Muscle layer of duodenum (tissue), 2 donors: ENCODE data around the gene POM121C.
"Not testable (repeated sequence)": the region's sequence is repeated elsewhere in the genome, so short reads cannot be mapped to it uniquely, and the experiment has no call there.

Experiments
- H3K27ac ChIP-seq: one replicate; pipeline ENCODE4 v1.7.0; 2013; ENCODE audit warnings: mild to moderate bottlenecking, low read length
- H3K27me3 ChIP-seq: one replicate; pipeline ENCODE4 v1.7.0; 2013; ENCODE audit warnings: low read depth, mild to moderate bottlenecking, control low read depth, low read length
- H3K36me3 ChIP-seq, 2 donors: one replicate each; pipeline ENCODE4 v1.7.0; 2013; ENCODE audit warnings: low read length in 2 of 2, control low read depth in 1 of 2, mild to moderate bottlenecking in 1 of 2; ENCODE audit not compliant: insufficient read depth in 2 of 2, control insufficient read depth in 1 of 2
- H3K4me1 ChIP-seq, 2 donors: one replicate each; pipeline ENCODE4 v1.7.0; 2013; ENCODE audit warnings: low read length in 2 of 2, mild to moderate bottlenecking in 2 of 2, control low read depth in 1 of 2, moderate library complexity in 1 of 2; ENCODE audit not compliant: insufficient read depth in 2 of 2, control insufficient read depth in 1 of 2
- H3K4me3 ChIP-seq, 2 donors: one replicate each; pipeline ENCODE4 v1.7.0; 2013; ENCODE audit warnings: low read length in 2 of 2, low read depth in 1 of 2, mild to moderate bottlenecking in 1 of 2
- H3K9me3 ChIP-seq, 2 donors: one replicate each; pipeline ENCODE4 v1.7.0; 2013; ENCODE audit warnings: low read length in 2 of 2, control low read depth in 1 of 2, mild to moderate bottlenecking in 1 of 2; ENCODE audit not compliant: control insufficient read depth in 1 of 2
- donor health status: healthy.

POM121C gene

DNA sequence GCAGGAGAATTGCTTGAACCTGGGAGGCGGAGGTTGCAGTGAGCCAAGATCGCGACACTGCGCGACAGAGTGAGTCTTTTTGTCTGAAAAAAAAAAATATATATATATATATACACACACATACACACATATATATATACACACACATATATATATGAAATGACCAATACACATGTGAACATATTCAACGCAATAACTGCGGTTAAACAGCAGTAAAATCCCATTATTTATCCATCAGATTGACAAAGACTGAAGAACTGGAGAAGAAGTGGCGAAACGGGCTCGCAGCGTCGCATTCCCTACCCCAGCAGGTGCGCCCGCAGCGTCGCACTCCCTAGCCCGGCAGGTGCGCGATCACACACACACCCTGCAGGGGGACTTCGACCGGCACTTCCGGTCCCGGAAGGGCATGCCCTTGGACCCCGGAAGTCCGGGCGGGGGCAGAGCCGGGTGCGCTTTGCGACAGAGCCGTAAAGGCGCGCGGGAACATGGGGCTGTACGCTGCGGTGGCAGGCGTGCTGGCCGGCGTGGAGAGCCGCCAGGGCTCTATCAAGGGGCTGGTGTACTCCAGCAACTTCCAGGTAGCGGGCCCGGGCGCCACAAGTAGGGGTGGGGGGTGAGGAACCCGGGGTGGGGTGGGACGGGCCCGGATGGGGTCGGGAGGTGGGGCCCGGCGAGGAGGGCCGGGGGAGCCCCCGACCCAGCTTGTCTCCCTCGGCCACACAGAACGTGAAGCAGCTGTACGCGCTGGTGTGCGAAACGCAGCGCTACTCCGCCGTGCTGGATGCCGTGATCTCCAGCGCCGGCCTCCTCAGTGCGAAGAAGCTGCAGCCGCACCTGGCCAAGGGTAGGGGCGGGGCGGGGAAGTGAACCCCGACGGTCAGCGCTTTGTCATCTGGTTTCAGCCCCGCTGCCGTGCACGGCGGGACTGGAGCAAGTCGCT is 75.9 kb downstream of the POM121C start:
- H3K27me3 ChIP-seq, H3K36me3 ChIP-seq, H3K4me1 ChIP-seq, H3K4me3 ChIP-seq, H3K27ac ChIP-seq, H3K9me3 ChIP-seq: not testable (repeated sequence)

DNA sequence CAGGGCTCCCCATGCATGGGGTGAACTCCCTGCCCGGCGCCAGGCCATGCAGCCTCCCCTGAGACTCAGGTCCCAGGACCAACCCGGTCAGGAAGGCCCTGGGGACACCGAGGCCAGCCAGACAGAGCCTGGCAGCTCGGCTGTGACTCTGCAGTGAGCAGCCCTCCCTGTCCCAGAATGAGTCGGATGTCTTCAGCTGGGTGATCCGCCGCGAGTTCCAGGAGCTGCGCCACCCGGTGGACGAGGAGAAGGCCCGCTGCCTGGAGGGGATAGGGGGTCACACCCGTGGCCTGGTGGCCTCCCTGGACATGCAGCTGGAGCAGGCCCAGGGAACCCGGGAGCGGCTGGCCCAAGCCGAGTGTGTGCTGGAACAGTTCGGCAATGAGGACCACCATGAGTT is 81.4 kb downstream of the POM121C start:
- not testable (repeated sequence) for H3K9me3 ChIP-seq, H3K4me3 ChIP-seq, H3K27ac ChIP-seq, H3K27me3 ChIP-seq, H3K36me3 ChIP-seq, H3K4me1 ChIP-seq

DNA sequence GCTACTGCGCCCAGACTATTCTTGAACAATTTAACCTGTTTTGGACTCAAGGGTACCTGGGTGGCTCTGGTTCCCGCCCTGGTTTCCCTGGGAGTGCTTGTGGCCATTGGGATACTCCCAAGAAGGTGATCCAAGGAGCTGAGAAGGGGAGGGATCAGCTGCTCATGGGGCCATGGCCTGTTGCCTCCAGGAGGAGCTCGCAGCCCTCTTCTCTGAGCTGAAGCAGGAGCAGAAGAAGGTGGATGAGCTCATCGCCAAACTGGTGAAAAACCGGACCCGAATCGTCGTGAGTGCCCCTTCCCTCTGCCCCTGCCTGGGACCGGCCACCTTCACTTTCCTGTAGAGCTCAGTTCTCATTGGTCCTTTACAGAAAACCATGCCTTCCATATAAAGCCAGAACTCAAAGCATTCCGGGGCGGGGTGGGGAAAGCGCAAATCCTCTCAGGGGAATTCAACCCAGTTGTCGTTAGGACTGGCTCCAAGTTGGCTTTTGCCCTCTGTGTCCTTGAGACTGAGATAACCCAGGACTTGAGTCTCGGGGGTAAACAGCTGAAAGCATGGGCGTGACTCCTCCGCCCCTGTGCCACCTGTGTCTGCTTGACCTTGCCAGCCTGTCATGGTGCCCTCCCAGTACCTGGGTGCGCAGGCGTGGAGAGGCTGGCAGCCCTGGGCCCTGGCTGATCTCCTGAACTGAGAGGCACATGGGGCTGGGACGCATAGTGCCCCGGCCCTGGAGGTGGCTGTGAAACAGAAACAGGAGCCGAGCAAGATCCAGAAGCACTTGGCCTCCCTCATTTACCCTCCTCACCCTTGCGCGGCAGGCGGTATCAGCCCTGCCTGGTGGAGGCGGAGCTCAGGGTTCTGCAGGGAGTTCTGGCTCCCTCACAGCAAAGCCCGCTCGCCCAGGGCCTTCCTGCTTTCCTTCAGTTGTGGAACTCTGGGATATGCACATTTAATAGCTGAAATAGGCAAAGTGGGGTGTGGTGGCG is 82.3 kb downstream of the POM121C start:
- H3K36me3 ChIP-seq, H3K27me3 ChIP-seq, H3K4me3 ChIP-seq, H3K4me1 ChIP-seq, H3K27ac ChIP-seq, H3K9me3 ChIP-seq: not testable (repeated sequence)

DNA sequence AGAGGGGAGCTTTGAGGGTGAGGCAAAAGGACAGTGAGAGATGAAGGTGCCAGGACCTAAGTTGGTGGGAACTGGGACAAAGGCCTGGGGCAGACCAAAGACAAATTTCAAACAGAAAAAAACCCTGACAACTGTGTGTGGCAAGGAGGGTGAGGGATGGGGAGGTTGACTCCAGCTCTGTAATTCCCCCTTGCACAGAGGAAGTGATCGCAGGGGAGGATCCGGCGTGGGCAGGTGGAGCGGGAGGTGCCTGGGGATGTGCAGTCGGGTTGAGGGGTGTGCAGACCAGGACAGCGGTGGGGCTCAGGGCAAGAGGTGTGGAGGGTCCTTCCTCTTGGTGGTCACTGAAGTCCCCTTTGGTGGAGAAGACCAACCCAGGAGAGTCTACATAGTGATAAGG is 85.5 kb downstream of the POM121C start:
- H3K4me1 ChIP-seq, H3K36me3 ChIP-seq, H3K27ac ChIP-seq: not testable (repeated sequence)

DNA sequence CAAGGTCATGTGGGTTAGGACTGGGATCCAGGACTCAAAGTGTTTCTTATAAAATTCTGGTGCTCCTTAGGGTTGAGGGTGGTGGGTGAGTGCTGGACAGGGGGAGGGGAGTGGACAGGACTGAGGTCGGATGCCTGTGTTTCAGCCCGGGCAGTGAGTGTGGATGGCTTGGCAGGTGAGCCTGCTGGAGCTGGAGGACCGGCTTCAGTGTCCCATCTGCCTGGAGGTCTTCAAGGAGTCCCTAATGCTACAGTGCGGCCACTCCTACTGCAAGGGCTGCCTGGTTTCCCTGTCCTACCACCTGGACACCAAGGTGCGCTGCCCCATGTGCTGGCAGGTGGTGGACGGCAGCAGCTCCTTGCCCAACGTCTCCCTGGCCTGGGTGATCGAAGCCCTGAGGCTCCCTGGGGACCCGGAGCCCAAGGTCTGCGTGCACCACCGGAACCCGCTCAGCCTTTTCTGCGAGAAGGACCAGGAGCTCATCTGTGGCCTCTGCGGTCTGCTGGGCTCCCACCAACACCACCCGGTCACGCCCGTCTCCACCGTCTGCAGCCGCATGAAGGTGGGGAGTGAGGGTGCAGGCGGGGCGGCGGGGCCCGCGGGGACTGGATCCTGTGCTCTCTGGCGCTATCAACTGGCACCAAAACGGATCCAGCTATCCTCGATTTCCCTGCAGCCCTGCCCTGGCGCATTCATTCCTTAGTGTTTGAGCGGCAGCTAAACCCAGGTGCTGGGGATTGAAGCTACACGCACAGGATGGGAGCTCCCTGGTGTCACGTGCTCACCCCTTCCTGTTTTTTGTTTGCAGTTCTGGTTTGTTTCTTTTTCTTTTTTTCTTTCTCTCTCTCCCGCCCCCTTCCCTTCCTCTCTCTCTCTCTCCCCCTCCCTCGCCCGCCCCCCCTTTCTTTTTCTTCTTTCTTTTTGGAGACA is 87.1 kb downstream of the POM121C start:
- H3K36me3 ChIP-seq, H3K27me3 ChIP-seq, H3K4me3 ChIP-seq, H3K9me3 ChIP-seq, H3K4me1 ChIP-seq, H3K27ac ChIP-seq: not testable (repeated sequence)

More for the DNA sequence above, 85.5 kb downstream of the POM121C start:
- not testable (repeated sequence) for H3K4me3 ChIP-seq, H3K9me3 ChIP-seq, H3K27me3 ChIP-seq

DNA sequence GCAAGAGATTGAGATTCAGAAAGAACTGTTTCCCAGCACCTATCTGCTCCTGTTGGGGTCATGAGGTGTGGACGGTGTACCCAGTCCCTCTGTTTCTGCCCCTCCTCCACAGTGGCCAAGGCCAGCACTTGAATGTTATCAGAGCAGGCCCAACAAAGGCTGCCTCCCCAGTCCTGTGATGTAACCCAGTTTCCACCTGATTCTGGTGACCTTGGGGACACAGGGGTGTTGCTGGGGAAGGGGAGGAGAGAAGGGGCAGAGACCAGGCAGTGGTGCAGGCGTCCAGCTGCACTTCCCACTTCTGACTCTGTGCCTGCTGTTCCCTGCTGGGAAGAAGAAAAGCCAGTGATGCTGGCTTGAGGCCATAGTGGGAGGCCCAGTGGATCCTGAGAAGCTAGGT is 88.2 kb downstream of the POM121C start:
- not testable (repeated sequence) for H3K27ac ChIP-seq, H3K4me1 ChIP-seq, H3K27me3 ChIP-seq, H3K36me3 ChIP-seq, H3K9me3 ChIP-seq, H3K4me3 ChIP-seq

DNA sequence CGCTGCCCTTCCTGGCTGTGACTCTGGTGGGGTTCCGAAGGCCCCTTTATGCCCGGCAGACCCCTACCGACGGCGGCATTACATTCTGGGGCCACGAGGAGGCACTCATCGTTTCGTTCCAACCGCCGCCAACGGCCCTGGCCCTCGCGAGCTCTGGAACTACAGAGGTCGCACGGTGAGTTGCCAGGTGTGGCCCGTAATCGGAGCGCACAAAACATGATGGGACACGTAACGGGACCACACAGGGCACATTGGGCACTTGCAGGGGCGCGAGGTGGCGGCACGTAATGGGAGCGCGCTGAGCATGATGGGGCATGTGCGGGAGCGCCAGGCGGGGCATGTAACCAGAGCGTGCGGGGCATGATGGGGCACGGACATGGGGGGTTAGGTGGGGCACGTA is 90.8 kb downstream of the POM121C start, which contains the start of gene TRIM73:
Gene TRIM73 (plus strand): TSS at position 301 of the 400 bp plus-strand sequence. CDS start 3,305 bp downstream, outside the sequence.
- H3K27me3 ChIP-seq, H3K9me3 ChIP-seq, H3K27ac ChIP-seq, H3K36me3 ChIP-seq, H3K4me3 ChIP-seq, H3K4me1 ChIP-seq: not testable (repeated sequence)

DNA sequence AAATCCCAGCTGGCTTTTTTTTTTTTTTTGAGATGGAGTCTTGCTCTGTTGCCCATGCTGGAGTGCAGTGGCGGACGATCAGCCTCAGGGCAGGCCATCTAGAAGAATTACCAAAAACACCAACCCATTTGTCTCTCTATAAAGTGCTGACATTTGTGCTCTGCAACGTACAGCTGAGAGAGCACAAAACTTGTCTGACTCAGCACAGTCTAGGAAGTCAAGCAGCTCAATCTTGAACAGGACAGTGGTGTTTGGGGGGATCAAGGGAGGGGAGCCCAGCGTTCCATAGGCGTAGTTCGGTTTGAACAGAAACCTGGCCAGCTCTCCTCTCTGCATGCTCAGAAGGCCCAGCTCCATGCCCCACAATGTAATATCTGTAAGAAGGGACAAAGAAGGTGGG is 92.9 kb downstream of the POM121C start:
- not testable (repeated sequence) for H3K36me3 ChIP-seq, H3K4me1 ChIP-seq, H3K9me3 ChIP-seq, H3K4me3 ChIP-seq, H3K27ac ChIP-seq, H3K27me3 ChIP-seq

DNA sequence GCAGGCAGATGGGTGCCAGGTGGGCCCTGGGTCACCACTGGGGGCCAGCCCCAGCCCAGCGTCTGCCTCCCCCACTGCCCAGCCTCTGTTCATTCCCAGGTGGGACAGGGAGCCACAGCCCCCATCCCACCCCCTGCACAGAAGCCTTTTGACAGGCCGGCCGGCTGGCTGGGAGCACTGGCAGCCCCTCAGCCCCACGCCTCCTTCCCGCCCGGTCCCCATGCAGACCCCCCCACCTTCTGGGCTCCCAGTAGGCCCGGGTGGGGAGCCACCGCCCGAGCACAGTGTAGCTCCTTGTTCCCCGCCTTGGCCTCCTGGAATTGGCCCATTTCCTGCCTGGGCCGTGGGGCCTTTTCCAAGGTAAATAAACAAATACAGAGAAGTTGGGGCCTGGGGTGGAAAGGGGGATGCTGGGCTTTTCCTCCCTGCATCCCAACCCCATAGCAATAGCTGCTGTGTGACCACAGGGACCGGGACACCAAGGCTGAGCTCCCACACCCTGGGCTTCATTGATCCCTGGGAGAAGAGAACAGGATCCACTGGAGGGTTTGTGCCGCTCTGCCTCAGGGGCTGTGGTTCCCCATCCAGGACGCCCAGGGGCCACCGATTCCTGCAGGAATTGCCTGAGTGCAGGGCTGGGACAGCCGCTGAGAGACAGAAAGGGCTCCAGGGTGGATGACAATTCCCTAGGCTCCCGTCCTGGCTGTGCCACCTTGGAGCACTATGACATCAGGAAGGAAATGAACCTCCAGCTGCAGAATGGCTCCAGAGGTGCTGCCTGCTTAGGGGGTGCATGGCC is 111.4 kb downstream of the POM121C start:
- H3K4me3 ChIP-seq, H3K36me3 ChIP-seq, H3K9me3 ChIP-seq, H3K4me1 ChIP-seq, H3K27ac ChIP-seq, H3K27me3 ChIP-seq: not testable (repeated sequence)

DNA sequence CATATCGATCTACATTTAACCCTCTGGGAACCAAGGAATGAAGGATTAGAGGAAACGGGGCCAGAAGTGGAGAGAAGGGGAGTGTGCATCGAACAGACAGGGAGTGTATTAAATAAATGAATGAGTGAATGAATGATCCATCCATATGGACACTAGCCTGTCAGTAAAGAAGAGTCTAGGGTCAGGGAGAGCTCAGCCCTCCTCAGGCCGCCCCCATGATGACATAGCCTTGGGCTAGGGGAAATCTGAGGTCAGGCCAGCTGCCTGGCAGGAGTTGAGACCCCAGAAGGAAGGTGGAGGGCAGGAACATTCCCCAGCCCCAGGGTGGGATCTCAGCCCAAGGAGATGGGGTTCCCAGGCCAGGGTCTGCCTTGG is 112.0 kb downstream of the POM121C start:
- H3K4me3 ChIP-seq, H3K36me3 ChIP-seq, H3K9me3 ChIP-seq, H3K27ac ChIP-seq, H3K27me3 ChIP-seq, H3K4me1 ChIP-seq: not testable (repeated sequence)
